ENCODE measurements around the gene ADCY9.

DNA sequence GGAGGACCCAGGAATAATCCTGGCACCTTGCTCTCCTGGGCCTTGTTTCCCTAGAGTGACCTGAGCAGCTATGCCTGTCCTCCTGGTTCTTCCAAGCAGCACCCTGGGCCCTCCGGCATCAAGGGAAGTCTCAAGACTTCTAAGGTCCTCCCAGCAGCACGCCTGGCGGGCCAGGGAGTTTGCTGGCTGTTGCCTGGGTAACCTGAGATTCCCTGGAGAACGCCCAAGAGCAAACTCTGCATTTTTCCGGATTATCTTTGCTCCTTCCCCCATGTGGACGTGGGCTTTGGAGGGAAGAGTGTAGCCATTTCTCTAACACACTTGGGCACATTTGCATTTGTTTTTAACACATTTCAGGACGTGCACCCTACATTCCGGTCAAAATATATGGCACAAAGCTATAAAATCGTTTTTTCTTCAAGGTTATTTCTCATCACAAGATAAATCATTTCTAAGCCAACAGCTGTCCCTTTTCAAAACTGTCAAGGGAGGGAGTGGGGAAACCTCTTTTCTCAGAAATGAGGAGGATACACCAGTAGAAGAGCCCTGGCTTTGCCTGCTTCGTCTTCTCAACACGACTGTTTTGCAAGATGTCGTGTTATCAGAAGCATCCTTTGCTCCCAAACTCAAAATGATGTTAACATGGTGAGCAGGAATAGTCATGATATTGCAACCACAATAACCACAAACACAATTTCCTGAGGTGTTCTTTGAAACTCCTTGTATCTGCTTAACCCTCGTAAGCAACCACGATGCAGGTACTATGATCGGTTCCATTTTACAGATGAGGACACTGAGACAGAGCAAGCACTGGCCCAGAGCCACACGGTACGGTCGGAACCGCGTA is 116.5 kb downstream of the ADCY9 start:
- TF ChIP-seq CTCF (IDR thresholded peaks at IDR 0.05; ENCODE audit: poor library complexity, severe bottlenecking) (no peak), EP300 (conservative IDR thresholded peaks at IDR 0.05; ENCODE audit: poor library complexity, severe bottlenecking) (no peak), POLR2AphosphoS5 (IDR thresholded peaks at IDR 0.05) (no peak), EZH2 (IDR thresholded peaks at IDR 0.05; ENCODE audit: borderline replicate concordance, insufficient read depth, low read length, poor library complexity, severe bottlenecking) (no peak), TAF1 (IDR thresholded peaks at IDR 0.05; ENCODE audit: low read depth) (no peak), RAD21 (conservative IDR thresholded peaks at IDR 0.05) (no peak), SMC3 (conservative IDR thresholded peaks at IDR 0.05; ENCODE audit: poor library complexity) (no peak)
- TF ChIP-seq, protein P1, sequence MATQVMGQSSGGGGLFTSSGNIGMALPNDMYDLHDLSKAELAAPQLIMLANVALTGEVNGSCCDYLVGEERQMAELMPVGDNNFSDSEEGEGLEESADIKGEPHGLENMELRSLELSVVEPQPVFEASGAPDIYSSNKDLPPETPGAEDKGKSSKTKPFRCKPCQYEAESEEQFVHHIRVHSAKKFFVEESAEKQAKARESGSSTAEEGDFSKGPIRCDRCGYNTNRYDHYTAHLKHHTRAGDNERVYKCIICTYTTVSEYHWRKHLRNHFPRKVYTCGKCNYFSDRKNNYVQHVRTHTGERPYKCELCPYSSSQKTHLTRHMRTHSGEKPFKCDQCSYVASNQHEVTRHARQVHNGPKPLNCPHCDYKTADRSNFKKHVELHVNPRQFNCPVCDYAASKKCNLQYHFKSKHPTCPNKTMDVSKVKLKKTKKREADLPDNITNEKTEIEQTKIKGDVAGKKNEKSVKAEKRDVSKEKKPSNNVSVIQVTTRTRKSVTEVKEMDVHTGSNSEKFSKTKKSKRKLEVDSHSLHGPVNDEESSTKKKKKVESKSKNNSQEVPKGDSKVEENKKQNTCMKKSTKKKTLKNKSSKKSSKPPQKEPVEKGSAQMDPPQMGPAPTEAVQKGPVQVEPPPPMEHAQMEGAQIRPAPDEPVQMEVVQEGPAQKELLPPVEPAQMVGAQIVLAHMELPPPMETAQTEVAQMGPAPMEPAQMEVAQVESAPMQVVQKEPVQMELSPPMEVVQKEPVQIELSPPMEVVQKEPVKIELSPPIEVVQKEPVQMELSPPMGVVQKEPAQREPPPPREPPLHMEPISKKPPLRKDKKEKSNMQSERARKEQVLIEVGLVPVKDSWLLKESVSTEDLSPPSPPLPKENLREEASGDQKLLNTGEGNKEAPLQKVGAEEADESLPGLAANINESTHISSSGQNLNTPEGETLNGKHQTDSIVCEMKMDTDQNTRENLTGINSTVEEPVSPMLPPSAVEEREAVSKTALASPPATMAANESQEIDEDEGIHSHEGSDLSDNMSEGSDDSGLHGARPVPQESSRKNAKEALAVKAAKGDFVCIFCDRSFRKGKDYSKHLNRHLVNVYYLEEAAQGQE (IDR thresholded peaks at IDR 0.05; ENCODE audit: borderline replicate concordance) = no peak

Data from neural cell (in vitro differentiated cells).